Kidney (tissue), 14 donors: ENCODE measurements around the gene ACOXL. TPM values are rescaled to one million over a fixed set of nuclear protein-coding genes. Genes with fewer than 3 reads are reported as not detected.

Source experiments
- DNase-seq, 5 donors: peaks; one replicate each; pipeline ENCODE4 v3.0.0-alpha.2; 2013 to 2020
- FAIRE-seq: peaks from 2 replicates; lab custom pipeline; 2012; peaks lifted over from hg19 to GRCh38; lab: Jason Lieb, UNC
- H3K27ac ChIP-seq, 2 donors: one replicate each; pipeline ENCODE4 v1.7.0; 2013; ENCODE audit warnings: low read depth in 2 of 2, low read length in 2 of 2, inconsistent platforms in 1 of 2
- H3K27me3 ChIP-seq: one replicate; pipeline ENCODE4 v1.7.1; 2013; ENCODE audit warnings: low read length, inconsistent platforms; ENCODE audit not compliant: control insufficient read depth, insufficient read depth
- H3K36me3 ChIP-seq, 3 donors: one replicate each; pipeline versions ENCODE4 v1.7.0 to v1.7.1; 2013; ENCODE audit warnings: low read length in 3 of 3, control low read depth in 1 of 3, inconsistent platforms in 1 of 3; ENCODE audit not compliant: insufficient read depth in 3 of 3, control insufficient read depth in 2 of 3
- H3K4me1 ChIP-seq, 3 donors: one replicate each; pipeline versions ENCODE4 v1.7.0 to v1.7.1; 2013; ENCODE audit warnings: low read length in 3 of 3, inconsistent platforms in 1 of 3, low read depth in 1 of 3; ENCODE audit not compliant: control insufficient read depth in 2 of 3, insufficient read depth in 2 of 3
- H3K4me3 ChIP-seq, 3 donors: one replicate each; pipeline versions ENCODE4 v1.7.0 to v1.8.1; 2013; ENCODE audit warnings: low read length in 3 of 3, control low read depth in 1 of 3, inconsistent platforms in 1 of 3
- H3K9ac ChIP-seq, 3 donors: one replicate each; pipeline versions ENCODE4 v1.7.0 to v1.7.1; 2013; ENCODE audit warnings: low read length in 3 of 3, control low read depth in 1 of 3, inconsistent platforms in 1 of 3
- H3K9me3 ChIP-seq, 3 donors: one replicate each; pipeline versions ENCODE4 v1.7.0 to v1.7.1; 2013; ENCODE audit warnings: low read length in 3 of 3, control low read depth in 1 of 3, inconsistent platforms in 1 of 3; ENCODE audit not compliant: control insufficient read depth in 2 of 3, insufficient read depth in 1 of 3
- CTCF ChIP-seq: IDR thresholded peaks from 3 replicates; pipeline ENCODE4 v1.5.1; 2012; ENCODE audit warnings: mild to moderate bottlenecking, moderate library complexity, borderline replicate concordance; ENCODE audit not compliant: insufficient read depth; ENCODE audit errors: extremely low read depth
- intact Hi-C: fragments of 100-400 bp; cut with DNase I; formaldehyde crosslinking; loops from one replicate; pipeline ENCODE4 v1.11.1; 2022
- polyA plus RNA-seq: library from polyadenylated mRNA; stranded (reverse); fragments of 350-450 nt; fragmentation: Illumina TruSeq; extraction: RNeasy Lipid Tissue Mini Kit (QIAGEN cat#74804); gene quantifications from one replicate; pipeline ENCODE4 v1.2.3, GENCODE V29; 2014; ENCODE audit warnings: low read depth, low replicate concordance; ENCODE audit not compliant: insufficient read depth
- total RNA-seq: library from RNA; stranded (reverse); fragmentation: NEBNext Ultra II Directional; extraction: Animal tissue kit (Norgen Biotek cat#: 25700); gene quantifications from one replicate; pipeline ENCODE4 v1.2.1, GENCODE V29; 2021
- donor health status: control.
- donor health status: control.
- donor health status: control.
- donor health status: control.
- donor health status: control.
- donor health status: DM: yes; HTN: yes; CAD: no.
- donor health status: Normal renal cell carcinoma (clear cell type).

The ACOXL gene
- total and polyA plus RNA-seq, 2 donors from 2014 or later: 2.0 TPM; not detected in 1

DNA sequence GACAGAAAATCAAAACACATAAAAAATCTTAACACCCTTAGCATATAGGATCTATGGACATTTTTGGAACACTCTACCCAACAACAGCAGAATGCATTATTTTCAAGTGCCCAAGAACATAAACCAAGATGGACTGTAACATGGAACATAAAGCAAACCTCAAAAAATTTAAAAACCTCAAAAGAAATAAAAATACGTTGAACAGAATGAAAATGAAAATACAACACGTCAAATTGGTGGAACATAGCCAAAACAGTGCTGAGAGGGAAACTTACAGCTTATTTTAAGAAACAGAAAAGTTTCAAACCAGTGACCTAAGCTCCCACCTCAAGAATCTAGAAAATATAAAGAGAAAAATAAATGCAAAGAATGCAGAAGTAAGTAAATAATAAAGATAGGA, 330.0 kb downstream of the ACOXL start:
- Histone ChIP-seq H3K36me3 (no peaks in the 10 kb centered on the region), H3K9me3 (no peaks in the 10 kb centered on the region), H3K4me1 (no peaks in the 10 kb centered on the region), H3K9ac (no peak overlapping the region), H3K27ac (no peak overlapping the region), H3K27me3 (no peaks in the 10 kb centered on the region), H3K4me3 (no peak overlapping the region)
- FAIRE-seq (no peak), DNase-seq (no peak)
- intact Hi-C loops: no loop called here
- no peak for TF ChIP-seq CTCF

- no peak for FAIRE-seq
- Histone ChIP-seq H3K4me1 (no peaks in the 10 kb centered on the region), H3K9me3 (no peaks in the 10 kb centered on the region), H3K27me3 (no peaks in the 10 kb centered on the region), H3K36me3 (no peaks in the 10 kb centered on the region), H3K27ac (no peak overlapping the region), H3K4me3 (no peak overlapping the region), H3K9ac (no peak overlapping the region)
- no peak for TF ChIP-seq CTCF
- DNase-seq: no peak
- intact Hi-C loops: no loop called here
Observed at GRCh38 chr2:111066062-111066593, 333.8 kb downstream of the ACOXL start.

- TF ChIP-seq CTCF: no peak
- no peak for FAIRE-seq
- no peak overlapping the region for H3K27ac ChIP-seq
- H3K4me1 ChIP-seq: peaks cover 0 to 5% (median 3%) of the 10 kb centered on the region in 3 donors
- H3K27me3 ChIP-seq: no peaks in the 10 kb centered on the region
- no peak overlapping the region for H3K4me3 ChIP-seq
- intact Hi-C loops: no loop called here
- no peaks in the 10 kb centered on the region for H3K9me3 ChIP-seq
- no peak overlapping the region for H3K9ac ChIP-seq
- H3K36me3 ChIP-seq: no peaks in the 10 kb centered on the region
- peak in 2 of 5 donors; percentile 63 to 64 for DNase-seq
Observed at GRCh38 chr2:111068435-111069058, 336.2 kb downstream of the ACOXL start.

DNA sequence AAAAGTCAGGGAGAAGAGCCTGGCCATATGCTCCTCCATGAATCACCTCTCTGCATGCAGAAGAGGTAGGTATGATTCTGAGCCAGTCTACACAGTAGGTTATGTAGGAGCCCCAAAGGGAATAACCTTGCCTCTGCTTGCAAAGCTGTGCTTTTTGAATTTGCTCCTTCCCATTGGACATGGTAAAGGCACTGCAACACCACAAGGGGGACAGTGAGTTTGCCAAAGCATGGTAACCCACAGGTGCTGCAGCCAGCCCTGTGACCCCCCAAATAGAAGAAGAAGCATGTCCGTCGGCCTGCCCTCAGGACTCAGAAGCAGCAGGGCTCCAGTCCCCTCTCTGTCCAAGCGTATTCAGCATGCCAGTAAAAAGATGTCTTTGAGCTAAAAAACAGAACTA, 337.3 kb downstream of the ACOXL start:
- H3K9me3 ChIP-seq: no peaks in the 10 kb centered on the region
- H3K4me3 ChIP-seq: no peak overlapping the region
- H3K36me3 ChIP-seq: no peaks in the 10 kb centered on the region
- TF ChIP-seq CTCF: no peak
- intact Hi-C loops: no loop called here
- no peak for FAIRE-seq
- no peak overlapping the region for H3K9ac ChIP-seq
- H3K27me3 ChIP-seq: no peaks in the 10 kb centered on the region
- peaks cover 0 to 5% (median 3%) of the 10 kb centered on the region in 3 donors for H3K4me1 ChIP-seq
- DNase-seq: no peak
- H3K27ac ChIP-seq: no peak overlapping the region
